ENCODE results near the gene VAV2. TPM values are rescaled to one million over a fixed set of nuclear protein-coding genes. Genes with fewer than 3 reads are reported as not detected.

VAV2 gene
- total RNA-seq, 1 experiment from 2014 or later: 9.7 TPM

DNA sequence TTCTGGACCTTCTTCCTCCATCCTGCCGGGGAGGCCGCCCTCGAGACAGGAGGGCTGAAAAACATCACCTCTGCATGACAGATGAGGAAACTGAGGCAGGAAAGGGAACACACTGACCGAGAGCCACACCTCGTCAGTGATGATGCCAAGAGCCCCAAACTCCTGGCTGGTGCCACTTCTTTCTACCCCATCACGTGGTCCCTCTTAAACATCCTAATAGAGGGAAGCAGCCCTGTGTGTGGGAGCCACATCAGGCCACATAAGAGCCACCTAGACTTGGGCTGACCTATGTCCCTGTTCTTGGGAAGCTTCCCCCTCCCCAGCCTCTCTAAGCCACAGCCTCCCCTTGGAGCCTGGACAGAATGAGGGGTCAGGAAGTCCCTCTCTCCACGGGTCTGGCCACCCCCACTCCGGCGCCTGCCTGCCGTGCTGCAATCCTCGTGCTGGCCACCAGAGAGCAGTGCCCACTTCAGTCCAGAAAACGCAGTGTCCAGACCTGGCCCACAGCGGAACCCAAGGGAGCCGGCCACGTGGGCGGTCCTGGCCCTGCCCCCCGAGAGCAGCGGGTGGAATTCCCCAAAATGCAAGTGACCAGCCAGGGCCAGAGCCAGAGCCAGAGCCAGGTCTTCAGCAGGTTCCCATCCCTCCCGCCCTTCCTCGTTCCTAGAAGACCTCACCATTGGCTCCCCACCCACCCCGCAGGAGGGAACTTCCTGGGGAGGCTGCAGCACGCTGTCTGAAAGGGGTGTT is 199.2 kb downstream of the VAV2 start:
- TF ChIP-seq EZH2 (IDR thresholded peaks at IDR 0.05; ENCODE audit: low read length, unreplicated experiment): no peak
- TF ChIP-seq, protein P1, sequence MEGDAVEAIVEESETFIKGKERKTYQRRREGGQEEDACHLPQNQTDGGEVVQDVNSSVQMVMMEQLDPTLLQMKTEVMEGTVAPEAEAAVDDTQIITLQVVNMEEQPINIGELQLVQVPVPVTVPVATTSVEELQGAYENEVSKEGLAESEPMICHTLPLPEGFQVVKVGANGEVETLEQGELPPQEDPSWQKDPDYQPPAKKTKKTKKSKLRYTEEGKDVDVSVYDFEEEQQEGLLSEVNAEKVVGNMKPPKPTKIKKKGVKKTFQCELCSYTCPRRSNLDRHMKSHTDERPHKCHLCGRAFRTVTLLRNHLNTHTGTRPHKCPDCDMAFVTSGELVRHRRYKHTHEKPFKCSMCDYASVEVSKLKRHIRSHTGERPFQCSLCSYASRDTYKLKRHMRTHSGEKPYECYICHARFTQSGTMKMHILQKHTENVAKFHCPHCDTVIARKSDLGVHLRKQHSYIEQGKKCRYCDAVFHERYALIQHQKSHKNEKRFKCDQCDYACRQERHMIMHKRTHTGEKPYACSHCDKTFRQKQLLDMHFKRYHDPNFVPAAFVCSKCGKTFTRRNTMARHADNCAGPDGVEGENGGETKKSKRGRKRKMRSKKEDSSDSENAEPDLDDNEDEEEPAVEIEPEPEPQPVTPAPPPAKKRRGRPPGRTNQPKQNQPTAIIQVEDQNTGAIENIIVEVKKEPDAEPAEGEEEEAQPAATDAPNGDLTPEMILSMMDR (conservative IDR thresholded peaks at IDR 0.05; ENCODE audit: low read depth, low read length): peak; percentile 72
- ChIA-PET CTCF (no interaction called here), POLR2A (ENCODE audit: unreplicated experiment) (no interaction called here)
- Histone ChIP-seq H4K20me1 (ENCODE audit: low read length) (no peaks in the 10 kb centered on the region), H3K9ac (ENCODE audit: low read length) (no peak overlapping the region), H3K4me2 (ENCODE audit: low read length) (no peak overlapping the region), H3K27ac (ENCODE audit: low read length) (no peak overlapping the region), H3K4me1 (ENCODE audit: insufficient read depth, low read length) (no peaks in the 10 kb centered on the region), H3K36me3 (ENCODE audit: low read depth, low read length) (no peaks in the 10 kb centered on the region), H3K9me2 (replicated peaks; ENCODE audit: low read length) (no peaks in the 10 kb centered on the region), H3F3A (ENCODE audit: low read length, unreplicated experiment) (no peaks in the 10 kb centered on the region), H3K4me3 (ENCODE audit: low read length) (no peak overlapping the region), H2AFZ (ENCODE audit: low read length) (no peak overlapping the region), H3K79me2 (ENCODE audit: low read length) (no peaks in the 10 kb centered on the region), H3K9me3 (ENCODE audit: low read length) (no peaks in the 10 kb centered on the region), H3K27me3 (ENCODE audit: low read length) (no peaks in the 10 kb centered on the region)
- ATAC-seq: peak; percentile 84
- peak; percentile 49 for DNase-seq
- BruUV-seq (replicated peaks): no TSS peak
- intact Hi-C loops (cut with micrococcal nuclease): loop anchor here (1.0 kb wide), 1 partner anchor 201 kb away; no protein-coding TSS in a partner anchor

DNA sequence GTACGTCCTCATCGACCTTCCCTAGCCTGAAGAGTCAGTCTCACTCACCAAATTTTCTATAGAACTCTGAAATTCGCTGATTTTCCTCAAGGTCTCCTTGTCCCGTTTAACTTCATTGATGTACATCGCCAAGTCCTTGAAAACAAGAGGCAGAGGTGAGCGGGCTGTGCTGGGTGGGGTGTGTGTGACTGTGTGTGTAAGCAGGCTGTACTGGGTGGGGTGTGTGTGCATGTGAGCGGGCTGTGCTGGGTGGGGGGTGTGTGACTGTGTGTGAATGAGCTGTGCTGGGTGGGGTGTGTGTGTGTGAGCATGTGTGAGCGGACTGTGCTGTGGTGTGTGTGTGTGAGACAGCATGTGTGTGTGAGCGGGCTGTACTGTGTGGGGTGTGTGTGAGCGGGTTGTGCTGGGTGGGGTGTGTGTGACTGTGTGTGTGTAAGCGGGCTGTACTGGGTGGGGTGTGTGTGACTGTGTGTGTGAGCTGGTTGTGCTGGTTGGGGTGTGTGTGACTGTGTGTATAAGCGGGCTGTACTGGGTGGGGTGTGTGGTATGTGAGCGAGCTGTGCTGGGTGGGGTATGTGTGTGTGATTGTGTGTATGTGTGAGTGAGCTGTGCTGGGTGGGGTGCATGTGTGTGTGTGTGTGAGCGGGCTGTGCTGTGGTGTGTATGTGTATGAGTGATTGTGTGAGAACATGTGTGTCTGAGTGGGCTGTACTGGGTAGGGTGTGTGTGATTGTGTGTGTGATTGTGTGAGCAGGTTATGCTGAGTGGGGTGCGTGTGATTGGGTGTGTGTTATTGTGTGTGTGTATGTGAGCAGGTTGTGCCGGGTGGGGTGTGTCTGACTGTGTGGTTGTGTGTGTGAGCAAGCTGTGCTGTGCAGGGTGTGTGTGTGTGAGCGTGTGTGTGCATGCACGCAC is 200.1 kb downstream of the VAV2 start:
- Histone ChIP-seq H4K20me1 (ENCODE audit: low read length) (no peaks in the 10 kb centered on the region), H3K9me3 (ENCODE audit: low read length) (no peaks in the 10 kb centered on the region), H3K9me2 (replicated peaks; ENCODE audit: low read length) (no peaks in the 10 kb centered on the region), H3K36me3 (ENCODE audit: low read depth, low read length) (no peaks in the 10 kb centered on the region), H3K9ac (ENCODE audit: low read length) (no peak overlapping the region), H3K27me3 (ENCODE audit: low read length) (no peaks in the 10 kb centered on the region), H3F3A (ENCODE audit: low read length, unreplicated experiment) (no peaks in the 10 kb centered on the region), H3K79me2 (ENCODE audit: low read length) (no peaks in the 10 kb centered on the region), H3K4me2 (ENCODE audit: low read length) (no peak overlapping the region), H3K4me3 (ENCODE audit: low read length) (no peak overlapping the region), H3K4me1 (ENCODE audit: insufficient read depth, low read length) (no peaks in the 10 kb centered on the region), H3K27ac (ENCODE audit: low read length) (no peak overlapping the region), H2AFZ (ENCODE audit: low read length) (no peak overlapping the region)
- CTCF ChIA-PET: no interaction called here
- DNase-seq (no peak), ATAC-seq (no peak)
- POLR2A ChIA-PET (ENCODE audit: unreplicated experiment): no interaction called here
- no TSS peak for BruUV-seq (replicated peaks)
- TF ChIP-seq EZH2 (IDR thresholded peaks at IDR 0.05; ENCODE audit: low read length, unreplicated experiment) (no peak), EZH2phosphoT487 (IDR thresholded peaks at IDR 0.05; ENCODE audit: borderline replicate concordance, low read length) (no peak)
- TF ChIP-seq, protein P1 (conservative IDR thresholded peaks at IDR 0.05; ENCODE audit: low read depth, low read length): no peak
- intact Hi-C loops (cut with micrococcal nuclease): no loop called here
